Measurements from ENCODE around the gene FARS2.

GRCh38 chr6:5587648-5588047, 326.3 kb downstream of the FARS2 start:
- TF ChIP-seq SUZ12 (IDR thresholded peaks at IDR 0.05) (no peak), FOXM1 (IDR thresholded peaks at IDR 0.05; ENCODE audit: borderline replicate concordance) (no peak), ELF4 (IDR thresholded peaks at IDR 0.05) (no peak), TARDBP (IDR thresholded peaks at IDR 0.05) (no peak), FOXA1 (IDR thresholded peaks at IDR 0.05) (no peak), FOXK2 (IDR thresholded peaks at IDR 0.05) (no peak), CTBP1 (IDR thresholded peaks at IDR 0.05; ENCODE audit: borderline replicate concordance) (no peak), PKNOX1 (IDR thresholded peaks at IDR 0.05) (no peak), SP1 (IDR thresholded peaks at IDR 0.05) (no peak)
